GDM1 (cell line): ENCODE measurements around the gene PCDH8.
"Not testable (repeated sequence)": the region's sequence is repeated elsewhere in the genome, so short reads cannot be mapped to it uniquely, and the experiment has no call there.

Experiments
- DNase-seq: peaks from one replicate; lab custom pipeline; 2025; lab: John Stamatoyannopoulos, UW

The PCDH8 gene

GRCh38 chr13:52850072-52850395 lies 1.6 kb upstream of the PCDH8 start:
- no peak for DNase-seq

GRCh38 chr13:52849291-52850071 lies 1.0 kb upstream of the PCDH8 start:
- DNase-seq = no peak

- no peak for DNase-seq
Measured at GRCh38 chr13:52847682-52848432, 583 bp downstream of the PCDH8 start.

DNA sequence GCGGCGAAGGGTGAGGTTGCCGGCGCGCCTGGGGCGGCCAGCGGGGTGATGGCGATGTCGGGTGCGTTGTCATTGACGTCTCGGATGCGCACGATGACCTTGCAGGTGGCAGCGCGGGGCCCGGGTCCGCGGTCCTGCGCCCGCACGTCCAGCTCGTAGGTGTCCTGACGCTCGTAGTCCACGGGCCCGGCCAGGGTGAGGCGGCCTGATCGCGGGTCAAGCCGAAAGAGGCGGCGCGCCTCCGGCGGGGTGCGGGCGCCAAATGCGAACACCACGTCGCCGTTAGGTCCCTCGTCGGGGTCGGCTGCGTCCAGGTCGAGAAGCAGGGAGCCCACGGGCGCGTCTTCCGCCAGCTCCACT lies 1.1 kb downstream of the PCDH8 start:
- DNase-seq = no peak

DNA sequence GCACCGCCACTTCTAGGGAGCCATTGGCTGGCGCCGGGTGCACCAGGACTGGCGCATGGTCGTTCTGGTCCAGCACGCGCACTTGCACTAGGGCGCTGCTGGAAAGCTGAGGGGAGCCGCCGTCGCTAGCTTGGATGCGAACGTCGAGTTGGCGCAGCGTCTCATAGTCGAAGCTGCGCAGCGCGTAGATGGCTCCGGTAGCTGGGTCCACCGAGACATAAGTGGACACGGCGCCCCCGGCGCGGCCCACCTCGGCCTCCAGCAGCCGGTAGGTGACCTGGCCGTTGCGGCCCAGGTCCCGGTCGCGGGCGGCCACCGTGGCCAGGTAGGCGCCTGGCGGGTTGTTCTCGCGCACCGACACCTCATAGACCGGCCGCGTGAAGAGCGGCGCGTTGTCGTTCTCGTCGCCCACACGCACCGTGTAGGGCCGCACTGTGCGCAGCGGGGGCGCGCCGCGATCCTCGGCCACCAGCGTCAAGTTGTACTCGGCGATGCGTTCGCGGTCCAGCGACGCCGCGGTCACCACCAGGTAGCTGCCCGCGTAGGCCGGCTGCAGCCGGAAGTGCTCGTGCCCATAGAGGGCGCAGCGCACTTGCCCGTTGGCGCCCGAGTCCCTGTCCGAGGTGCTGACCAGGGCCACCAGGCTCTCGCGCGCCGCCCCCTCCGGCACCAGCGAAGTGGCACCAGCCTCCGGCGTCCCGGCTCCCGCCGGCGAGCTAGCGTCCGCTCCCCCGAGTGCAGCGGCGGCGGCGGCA lies 1.7 kb downstream of the PCDH8 start:
- DNase-seq = no peak

- no peak for DNase-seq
Measured at GRCh38 chr13:52845766-52846566, 2.5 kb downstream of the PCDH8 start.

DNA sequence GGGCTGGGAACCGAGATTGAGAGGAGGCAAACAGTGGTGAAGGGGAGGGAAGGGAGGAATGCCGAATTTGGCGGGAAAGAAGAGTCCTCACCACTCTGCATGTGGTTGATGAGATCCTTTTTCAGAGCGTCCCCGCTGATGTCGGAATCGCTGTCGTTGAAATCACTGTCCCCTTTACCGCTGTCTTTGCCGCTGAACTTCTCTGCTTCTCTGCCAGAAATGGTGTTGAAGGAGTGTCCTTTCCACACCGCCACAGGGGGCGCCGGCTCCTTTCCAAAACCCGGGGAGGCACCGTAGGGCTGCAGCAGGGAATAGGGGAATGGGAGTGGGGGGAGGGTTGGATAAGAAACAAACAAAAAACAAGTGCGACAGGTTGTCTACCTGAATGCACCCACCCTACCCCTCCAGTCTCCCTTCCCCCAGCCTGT lies 3.1 kb downstream of the PCDH8 start:
- DNase-seq = no peak

- no peak for DNase-seq
Measured at GRCh38 chr13:52844836-52845235, 3.6 kb downstream of the PCDH8 start.

DNA sequence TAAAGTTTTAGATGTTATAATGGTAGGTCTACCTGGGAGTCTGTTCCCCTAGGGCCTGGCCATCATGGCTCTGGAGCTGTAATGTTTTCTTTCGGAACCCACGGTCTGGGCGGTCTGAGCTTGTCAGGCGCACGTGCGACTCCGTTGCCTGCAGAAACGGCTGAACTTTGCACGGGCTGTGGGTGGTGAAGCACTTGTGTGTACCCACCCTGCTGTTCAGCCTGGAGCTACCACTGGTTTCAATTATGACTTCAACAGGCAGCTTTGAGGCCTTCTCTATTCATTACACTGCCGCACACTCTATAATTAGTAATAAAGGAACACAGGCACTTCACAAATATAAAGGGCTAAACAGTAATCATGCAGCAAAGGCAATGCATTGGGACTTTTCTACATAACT lies 6.0 kb downstream of the PCDH8 start:
- no peak for DNase-seq

- no peak for DNase-seq
Measured at GRCh38 chr13:52840066-52840465, 8.4 kb downstream of the PCDH8 start.

GRCh38 chr13:52838433-52839107 lies 9.9 kb downstream of the PCDH8 start:
- no peak for DNase-seq

GRCh38 chr13:52837850-52838249 lies 10.6 kb downstream of the PCDH8 start:
- no peak for DNase-seq

GRCh38 chr13:52835071-52835839 lies 13.2 kb downstream of the PCDH8 start:
- no peak for DNase-seq

DNA sequence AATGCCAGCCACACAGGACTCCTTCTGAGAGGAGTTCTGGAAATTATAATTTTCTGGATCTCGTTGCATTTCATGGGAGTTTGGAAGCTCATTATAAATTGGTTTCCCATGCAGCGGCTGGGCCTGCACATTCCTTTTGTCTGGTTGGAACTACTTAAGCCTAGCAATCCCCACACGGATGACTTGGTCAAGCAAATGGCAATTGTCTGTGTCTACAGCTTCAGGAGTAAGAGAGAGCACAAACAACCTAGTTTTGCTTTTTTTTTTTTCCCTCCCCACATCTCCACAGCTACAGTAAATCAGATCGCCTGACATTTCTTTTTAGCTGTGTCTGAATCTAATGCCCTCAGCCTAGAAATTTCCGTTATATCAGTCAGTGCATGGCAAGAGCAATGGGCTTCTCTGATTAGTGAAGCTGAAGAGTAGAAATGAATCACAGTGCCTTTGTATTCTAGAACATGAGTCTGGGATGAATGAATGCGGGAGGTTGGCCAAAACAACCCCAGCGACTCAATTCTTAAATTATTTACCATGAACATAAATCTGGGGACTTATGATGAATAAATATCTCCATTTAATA lies 15.1 kb downstream of the PCDH8 start:
- no peak for DNase-seq

DNA sequence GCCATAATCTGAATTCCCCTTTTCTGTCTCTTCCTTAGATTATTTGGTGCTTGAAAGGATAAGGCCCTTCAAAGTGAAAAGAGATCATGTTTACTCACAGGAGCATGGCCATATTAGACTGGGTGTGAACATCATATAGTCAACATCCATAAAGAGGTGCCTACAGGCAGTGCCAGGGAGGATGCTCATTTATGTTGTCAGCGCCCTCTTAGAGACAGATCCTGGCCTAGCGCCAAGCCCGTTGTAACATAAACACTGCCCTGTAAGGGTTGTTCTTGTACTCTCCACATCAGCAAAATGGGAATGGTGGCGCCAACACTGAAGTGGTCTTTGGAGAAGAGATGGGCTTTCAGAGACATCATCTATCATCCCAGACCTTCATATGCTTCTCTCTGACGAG lies 16.1 kb downstream of the PCDH8 start:
- no peak for DNase-seq

GRCh38 chr13:52830946-52831345 lies 17.5 kb downstream of the PCDH8 start:
- DNase-seq = no peak

DNA sequence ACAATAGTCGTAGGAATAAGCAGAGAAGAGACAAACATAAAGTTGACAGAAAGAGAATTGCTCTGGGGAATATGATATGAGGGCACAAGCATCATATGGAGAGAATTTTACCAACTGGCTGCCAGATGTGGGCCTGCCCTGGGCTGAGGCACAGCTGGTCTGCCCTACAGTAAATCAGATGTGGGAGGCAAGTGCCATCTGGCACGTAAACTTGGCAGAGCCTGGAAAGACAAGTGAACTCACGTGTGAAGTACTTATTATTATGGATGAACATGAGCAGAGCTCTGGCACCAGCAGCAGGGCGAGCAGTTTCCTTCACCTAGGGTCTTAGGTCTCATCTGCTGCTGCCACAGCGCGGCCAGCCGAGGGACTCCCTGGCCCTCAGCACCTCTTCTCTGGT lies 20.6 kb downstream of the PCDH8 start:
- no peak for DNase-seq

DNA sequence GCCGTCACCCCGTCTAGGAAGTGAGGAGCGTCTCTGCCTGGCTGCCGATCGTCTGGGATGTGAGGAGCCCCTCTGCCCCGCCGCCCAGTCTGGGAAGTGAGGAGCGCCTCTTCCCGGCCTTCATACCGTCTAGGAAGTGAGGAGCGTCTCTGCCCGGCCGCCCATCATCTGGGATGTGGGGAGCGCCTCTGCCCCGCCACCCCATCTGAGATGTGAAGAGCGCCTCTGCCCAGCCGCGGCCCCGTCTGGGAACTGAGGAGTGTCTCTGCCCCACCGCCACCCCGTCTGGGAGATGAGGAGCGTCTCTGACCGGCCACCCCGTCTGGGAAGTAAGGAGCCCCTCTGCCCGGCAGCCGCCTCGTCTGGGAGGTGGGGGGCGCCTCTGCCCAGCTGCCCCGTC lies 30.6 kb downstream of the PCDH8 start:
- DNase-seq = not testable (repeated sequence)

DNA sequence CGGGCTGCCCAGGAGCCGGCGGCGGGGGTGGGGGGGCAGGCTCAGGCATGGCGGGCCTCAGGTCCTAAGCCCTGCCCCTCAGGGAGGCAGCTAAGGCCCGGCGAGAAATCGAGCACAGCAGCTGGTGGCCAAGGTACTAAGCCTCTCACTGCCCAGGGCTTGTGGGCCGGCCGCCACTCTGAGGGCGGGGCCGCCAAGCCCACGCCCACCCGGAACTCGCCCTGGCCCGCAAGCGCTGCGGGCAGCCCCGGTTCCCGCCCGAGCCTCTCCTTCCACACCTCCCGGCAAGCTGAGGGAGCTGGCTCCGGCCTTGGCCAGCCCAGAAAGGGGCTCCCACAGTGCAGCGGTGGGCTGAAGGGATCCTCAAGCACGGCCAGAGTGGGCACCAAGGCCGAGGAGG lies 33.1 kb downstream of the PCDH8 start:
- DNase-seq = no peak

- no peak for DNase-seq
Measured at GRCh38 chr13:52812941-52813340, 35.5 kb downstream of the PCDH8 start.
